Lower leg skin (tissue), 4 donors: ENCODE measurements around the gene GPR141. TPM values are rescaled to one million over a fixed set of nuclear protein-coding genes. Genes with fewer than 3 reads are reported as not detected.

Source experiments
- DNase-seq, 2 donors: peaks; one replicate each; pipeline ENCODE4 v3.0.0-alpha.2; 2019; ENCODE audit warnings: low spot score in 2 of 2
- H3K4me3 ChIP-seq: fragments of 200-600 bp; sonication (generic); 2 replicates; pipeline ENCODE4 v1.5.1; 2017; ENCODE audit warnings: mild to moderate bottlenecking, low read depth; ENCODE audit not compliant: poor library complexity, severe bottlenecking
- CTCF ChIP-seq, 3 donors: fragments of 450-650 bp; IDR thresholded peaks; one replicate each; pipeline ENCODE4 v1.5.1; 2016; ENCODE audit warnings: antibody characterized with exemption in 3 of 3, mild to moderate bottlenecking in 3 of 3, moderate library complexity in 2 of 3
- POLR2A ChIP-seq, 2 donors: fragments of 450-650 bp; IDR thresholded peaks; one replicate each; pipeline ENCODE4 v1.6.1; 2016 to 2017; ENCODE audit warnings: antibody characterized with exemption in 2 of 2, mild to moderate bottlenecking in 1 of 2, moderate library complexity in 1 of 2
- WGBS, 2 donors: methylation state at CpG; one replicate each; pipeline ENCODE4 v1.1.5; 2018; 5-methylcytosine and 5-hydroxymethylcytosine counted together
- intact Hi-C: fragments of 100-400 bp; cut with DNase I; formaldehyde crosslinking; loops from one replicate; pipeline ENCODE4 v1.15.0; 2023; ENCODE audit warnings: low total_unique reads
- total RNA-seq, 4 donors: library from RNA; depleted of rRNA; stranded (reverse); fragments of >200 nt; gene quantifications; one replicate each; pipeline ENCODE4 v1.1.0, GENCODE V29; 2016

Gene GPR141
- total RNA-seq, 4 donors from 2014 or later: 0.39 to 1.6 (median 0.49) TPM; not detected in 1

DNA sequence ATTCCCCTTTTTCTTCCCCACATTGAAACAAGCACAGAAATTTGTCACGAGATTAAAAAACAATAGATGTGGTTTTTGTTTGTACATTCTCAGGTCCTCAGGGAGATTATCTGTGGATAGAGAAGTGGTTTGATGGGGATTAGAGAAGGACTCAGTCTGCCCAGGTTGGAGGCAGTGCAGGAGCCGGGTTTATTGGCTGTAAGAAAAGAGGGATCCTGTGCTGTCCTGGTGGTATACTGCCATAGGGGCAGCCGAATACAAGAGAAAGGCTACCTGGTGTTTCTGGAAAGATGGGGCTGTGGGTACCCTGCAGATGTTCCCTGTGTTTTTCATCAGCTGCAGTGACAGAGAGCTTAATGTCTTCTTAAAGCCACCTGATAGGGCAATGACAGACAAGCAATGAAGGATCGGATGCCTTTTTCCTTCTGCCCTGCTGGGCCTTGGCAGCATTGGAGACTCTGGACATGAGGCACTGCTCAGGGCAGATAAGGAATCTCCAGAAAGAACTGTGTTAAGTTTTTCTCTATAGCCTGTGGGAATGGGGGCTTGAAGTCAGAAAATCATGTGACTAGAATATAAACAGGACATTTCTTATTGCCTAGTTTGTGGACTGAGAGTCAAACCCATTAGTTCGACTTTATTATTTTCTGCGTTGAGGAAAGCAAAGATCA, 18.1 kb upstream of the GPR141 start:
- intact Hi-C loops: no loop called here
- WGBS, 2 donors: 69 to 70% methylated on average over 6 of the region's 6 CpGs
- TF ChIP-seq POLR2A (IDR thresholded peaks at IDR 0.05) (no peak), CTCF (IDR thresholded peaks at IDR 0.05) (no peak)
- DNase-seq: no peak
- H3K4me3 ChIP-seq: no peak overlapping the region

DNA sequence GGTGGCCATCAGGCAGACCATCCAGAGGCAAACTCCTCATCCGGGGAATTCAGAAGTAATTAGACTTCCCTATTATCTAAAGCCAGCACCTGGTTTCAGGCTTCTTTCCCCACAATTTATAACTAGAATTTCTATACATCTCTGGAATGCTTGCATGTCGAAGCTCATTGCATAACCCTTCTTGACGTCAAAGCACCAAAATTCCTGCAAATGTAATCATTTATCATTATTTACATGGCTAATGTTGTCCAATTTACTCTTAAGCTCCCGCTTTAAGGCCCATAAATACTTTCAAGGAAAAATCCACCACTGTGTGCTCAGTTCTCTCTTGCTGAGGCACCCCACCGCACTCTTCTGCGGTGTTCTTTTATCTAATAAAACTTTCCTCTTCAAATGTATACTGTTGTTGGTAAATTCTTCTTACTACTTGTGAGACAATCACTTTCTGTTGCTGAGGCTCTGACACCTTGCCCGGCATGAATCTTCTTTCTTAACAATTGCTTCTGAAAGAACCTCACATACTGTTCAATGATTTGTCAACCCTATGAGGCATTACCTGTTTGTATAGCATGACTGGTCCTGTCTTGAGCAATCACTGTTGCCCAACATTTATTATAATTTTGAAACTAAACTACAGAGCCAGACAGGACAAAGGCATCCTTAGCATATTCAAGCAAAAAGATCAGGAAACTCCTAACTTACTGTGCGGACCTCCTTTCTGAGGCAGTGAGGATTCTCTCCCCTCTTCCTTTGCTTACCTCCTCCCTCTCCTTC, 17.4 kb upstream of the GPR141 start:
- TF ChIP-seq CTCF (IDR thresholded peaks at IDR 0.05) (no peak), POLR2A (IDR thresholded peaks at IDR 0.05) (no peak)
- no peak overlapping the region for H3K4me3 ChIP-seq
- no peak for DNase-seq
- WGBS, 2 donors: 59 to 60% methylated on average over 8 of the region's 8 CpGs
- intact Hi-C loops: no loop called here

DNA sequence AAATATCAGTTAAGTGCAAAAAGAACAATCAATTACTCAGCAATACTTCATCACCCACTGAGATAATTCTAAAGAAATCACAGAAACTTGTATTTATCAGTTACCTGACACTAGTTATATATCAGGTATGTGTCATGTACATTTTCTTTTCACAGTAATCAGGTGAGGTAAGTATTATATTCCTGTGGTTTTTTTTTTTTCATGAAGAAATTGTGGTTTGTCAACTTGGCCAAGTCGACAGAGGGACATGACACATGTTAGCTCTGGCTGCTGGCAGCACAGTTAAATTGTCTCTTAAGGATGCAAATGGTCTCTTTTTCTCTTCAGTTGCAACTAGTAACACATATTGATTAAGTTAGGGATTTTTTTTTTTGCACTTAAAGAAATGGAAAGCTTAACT, 13.7 kb upstream of the GPR141 start:
- H3K4me3 ChIP-seq: no peak overlapping the region
- 13 to 20% methylated on average over 1 of the region's 1 CpG for WGBS, 2 donors
- intact Hi-C loops: no loop called here
- no peak for TF ChIP-seq CTCF (IDR thresholded peaks at IDR 0.05)
- TF ChIP-seq POLR2A (IDR thresholded peaks at IDR 0.05): no peak
- DNase-seq: no peak

GRCh38 chr7:37670436-37670835, 13.1 kb upstream of the GPR141 start:
- no peak for DNase-seq
- TF ChIP-seq POLR2A (IDR thresholded peaks at IDR 0.05) (no peak), CTCF (IDR thresholded peaks at IDR 0.05) (no peak)
- WGBS, 2 donors: 33 to 57% methylated on average over 1 of the region's 1 CpG
- intact Hi-C loops: no loop called here
- H3K4me3 ChIP-seq: no peak overlapping the region

GRCh38 chr7:37671876-37672275, 11.7 kb upstream of the GPR141 start:
- TF ChIP-seq POLR2A (IDR thresholded peaks at IDR 0.05) (no peak), CTCF (IDR thresholded peaks at IDR 0.05) (no peak)
- H3K4me3 ChIP-seq: no peak overlapping the region
- DNase-seq: no peak
- 81 to 86% methylated on average over 3 of the region's 3 CpGs for WGBS, 2 donors
- intact Hi-C loops: no loop called here
